ENCODE data around the gene PNMA6E.
"Not testable (repeated sequence)": the region's sequence is repeated elsewhere in the genome, so short reads cannot be mapped to it uniquely, and the experiment has no call there.

The PNMA6E gene

GRCh38 chrX:153386097-153386496 is 15.1 kb downstream of the PNMA6E start:
- no peak for DNase-seq (ENCODE audit: low read depth in 4 of 4, low spot score in 1 of 4)

DNA sequence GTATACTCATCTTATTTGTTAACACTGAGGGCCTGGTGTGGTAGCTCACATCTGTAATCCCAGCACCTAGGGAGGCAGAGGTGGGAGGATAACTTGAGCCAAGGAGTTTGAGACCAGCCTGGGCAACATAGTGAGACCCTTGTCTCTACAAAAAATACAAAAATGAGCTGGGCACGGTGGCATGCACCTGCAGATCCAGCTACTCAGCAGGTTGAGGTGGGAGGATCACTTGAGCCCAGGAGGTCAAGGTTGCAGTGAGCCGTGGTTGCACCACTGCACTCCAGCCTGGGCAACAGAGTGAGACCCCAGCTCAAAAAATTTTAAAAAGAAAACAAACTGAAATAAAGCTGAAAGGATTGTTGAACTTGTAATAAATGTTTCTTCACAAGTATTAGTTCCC is 16.2 kb downstream of the PNMA6E start:
- not testable (repeated sequence) for DNase-seq (ENCODE audit: low read depth in 4 of 4, low spot score in 1 of 4)

DNA sequence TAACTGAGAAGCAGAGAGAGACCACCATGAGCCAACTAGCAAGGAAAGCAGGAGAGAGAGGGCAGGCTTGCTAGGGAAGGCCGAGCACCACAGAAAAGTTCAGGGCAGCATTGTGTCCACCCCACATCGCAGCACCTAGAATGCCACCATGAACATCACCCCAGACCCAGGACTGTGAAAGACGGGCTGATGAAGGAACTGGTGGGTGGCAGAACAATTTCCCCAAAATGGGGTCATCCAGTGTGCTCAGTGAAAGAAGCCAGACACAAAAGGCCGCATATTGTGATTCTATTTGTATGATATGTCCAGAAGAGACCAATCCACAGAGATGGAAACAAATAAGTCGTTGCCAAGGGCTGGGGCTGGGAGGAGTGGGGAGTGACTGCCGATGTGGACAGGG is 16.8 kb downstream of the PNMA6E start:
- no peak for DNase-seq (ENCODE audit: low read depth in 4 of 4, low spot score in 1 of 4)

GRCh38 chrX:153382563-153383482 is 18.3 kb downstream of the PNMA6E start:
- no peak for DNase-seq (ENCODE audit: low read depth in 4 of 4, low spot score in 1 of 4)

- no peak for DNase-seq (ENCODE audit: low read depth in 4 of 4, low spot score in 1 of 4)
Observed at GRCh38 chrX:153381684-153382532, 19.2 kb downstream of the PNMA6E start.

- no peak for DNase-seq (ENCODE audit: low read depth in 4 of 4, low spot score in 1 of 4)
Observed at GRCh38 chrX:153380691-153381090, 20.5 kb downstream of the PNMA6E start.

DNA sequence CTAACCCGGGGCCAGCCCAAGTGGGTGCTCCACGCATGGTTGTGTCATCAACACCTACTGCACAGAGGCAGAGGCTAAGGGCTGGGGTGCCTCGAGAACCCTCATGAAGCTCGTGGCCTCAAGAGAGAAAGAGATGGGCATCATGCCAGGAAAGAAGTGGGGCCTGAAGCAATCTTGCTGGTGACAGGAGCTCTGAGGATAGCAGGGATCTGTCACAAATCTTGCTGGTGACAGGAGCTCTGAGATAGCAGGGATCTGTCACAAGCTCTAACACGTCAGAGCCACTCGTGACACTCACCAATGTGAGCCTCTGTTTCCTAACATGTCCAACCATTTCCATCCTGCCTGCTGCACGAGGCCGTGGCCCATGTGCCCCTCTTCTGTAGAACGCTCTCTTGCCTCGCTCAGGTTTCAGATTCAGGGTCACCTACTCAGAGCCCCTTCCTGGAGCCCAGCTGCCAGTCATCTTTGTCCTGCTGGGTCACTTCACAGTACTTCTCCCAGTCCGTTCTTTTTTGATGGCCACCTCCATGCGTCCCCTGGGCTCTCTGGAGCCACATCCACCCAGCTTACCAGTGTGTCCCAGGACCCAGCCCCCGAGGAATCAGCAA is 21.1 kb downstream of the PNMA6E start:
- DNase-seq (ENCODE audit: low read depth in 4 of 4, low spot score in 1 of 4) = no peak

GRCh38 chrX:153379508-153379907 is 21.6 kb downstream of the PNMA6E start:
- DNase-seq (ENCODE audit: low read depth in 4 of 4, low spot score in 1 of 4) = no peak

GRCh38 chrX:153378607-153379006 is 22.5 kb downstream of the PNMA6E start:
- no peak for DNase-seq (ENCODE audit: low read depth in 4 of 4, low spot score in 1 of 4)

DNA sequence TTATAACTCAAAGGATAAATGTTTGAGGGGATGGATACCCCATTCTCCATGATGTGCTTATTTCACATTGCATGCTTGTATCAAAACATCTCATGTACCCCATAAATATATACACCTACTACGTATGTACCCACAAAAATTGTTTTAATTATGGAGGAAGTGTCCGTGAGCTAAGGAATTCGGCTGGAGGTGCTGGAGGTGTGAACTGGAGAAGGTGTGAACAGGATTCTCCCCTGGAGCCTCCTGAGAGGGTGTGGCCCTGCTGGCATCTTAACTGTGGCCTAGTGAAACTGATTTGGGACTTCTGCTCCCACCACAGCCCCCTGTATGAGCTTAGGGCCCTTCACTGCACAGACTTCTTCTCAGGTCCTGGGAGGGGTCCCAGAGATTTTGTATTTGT is 23.4 kb downstream of the PNMA6E start:
- DNase-seq (ENCODE audit: low read depth in 4 of 4, low spot score in 1 of 4) = no peak

GRCh38 chrX:153375571-153375970 is 25.6 kb downstream of the PNMA6E start:
- DNase-seq (ENCODE audit: low read depth in 4 of 4, low spot score in 1 of 4) = no peak

GRCh38 chrX:153374426-153374825 is 26.7 kb downstream of the PNMA6E start:
- DNase-seq (ENCODE audit: low read depth in 4 of 4, low spot score in 1 of 4) = no peak

DNA sequence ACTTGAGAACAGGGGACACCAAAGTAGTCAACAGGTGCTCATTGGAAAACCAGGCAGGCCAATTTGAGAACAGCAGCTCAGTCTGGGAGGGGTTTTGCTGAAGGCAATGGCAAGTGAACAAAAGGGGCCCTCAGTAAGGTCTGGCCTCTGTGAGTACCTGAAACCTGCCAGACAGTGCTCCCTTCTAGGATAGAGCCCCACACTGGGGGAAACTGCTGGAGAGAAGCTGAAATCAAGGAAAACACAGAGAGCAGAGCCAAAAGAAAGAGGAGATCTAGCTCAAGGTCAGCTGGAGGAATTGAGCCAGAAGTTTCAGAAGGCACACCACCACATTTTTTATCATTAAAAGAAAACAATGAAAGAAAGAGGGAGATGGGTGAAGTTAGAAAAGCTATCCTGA is 28.2 kb downstream of the PNMA6E start:
- no peak for DNase-seq (ENCODE audit: low read depth in 4 of 4, low spot score in 1 of 4)

- no peak for DNase-seq (ENCODE audit: low read depth in 4 of 4, low spot score in 1 of 4)
Observed at GRCh38 chrX:153371256-153371655, 29.9 kb downstream of the PNMA6E start.

- no peak for DNase-seq (ENCODE audit: low read depth in 4 of 4, low spot score in 1 of 4)
Observed at GRCh38 chrX:153370293-153371055, 30.7 kb downstream of the PNMA6E start.

DNA sequence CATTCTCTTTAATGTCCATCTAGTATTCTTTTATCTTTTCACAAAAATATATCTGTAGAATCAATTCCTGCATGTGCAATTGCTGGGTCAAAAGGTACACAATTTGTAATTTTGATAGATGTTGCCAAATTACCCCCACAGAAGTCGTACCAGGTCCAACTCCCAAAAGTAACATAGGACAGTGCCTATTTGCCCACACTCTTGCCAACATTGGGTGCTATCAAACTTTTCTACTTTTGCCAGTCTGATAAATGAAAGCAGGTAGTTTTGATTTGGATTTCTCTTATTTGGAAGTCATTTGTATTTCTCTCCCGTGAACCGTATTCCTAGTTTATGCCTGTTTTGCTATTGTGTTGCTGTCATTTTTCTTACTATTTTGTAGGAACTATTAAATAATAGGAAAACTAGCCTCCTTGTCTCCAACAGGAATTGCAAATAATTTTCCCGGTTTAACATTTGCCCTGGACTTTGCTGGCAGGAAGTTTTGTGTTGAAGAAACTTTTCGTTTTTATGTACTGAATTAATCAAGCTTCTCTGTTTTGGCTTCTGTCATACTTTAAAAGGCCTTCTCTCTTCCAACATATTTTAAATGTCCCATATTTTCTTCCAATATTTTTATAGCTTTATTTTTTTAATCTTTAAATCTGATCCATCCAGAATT is 34.1 kb downstream of the PNMA6E start:
- DNase-seq (ENCODE audit: low read depth in 4 of 4, low spot score in 1 of 4) = no peak

GRCh38 chrX:153366119-153366518 is 35.0 kb downstream of the PNMA6E start:
- no peak for DNase-seq (ENCODE audit: low read depth in 4 of 4, low spot score in 1 of 4)

DNA sequence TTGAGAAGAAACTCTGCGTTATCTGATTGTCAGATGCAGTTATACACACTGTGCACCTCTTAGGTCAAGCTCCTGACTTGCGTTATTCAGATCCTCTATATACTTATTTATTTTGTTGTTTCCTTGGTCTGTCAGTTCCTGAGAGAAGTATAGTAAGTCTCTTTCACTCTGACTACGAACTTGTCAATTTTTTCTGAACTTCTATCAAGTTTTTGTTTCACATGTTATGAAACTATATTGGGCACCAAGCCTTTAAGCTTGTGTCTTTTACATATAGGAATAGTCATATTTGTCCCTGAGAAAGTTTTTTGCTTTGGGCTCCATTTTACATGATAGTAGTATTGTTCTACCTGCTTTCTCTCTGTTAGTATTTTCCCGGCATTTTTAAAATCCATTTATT is 35.5 kb downstream of the PNMA6E start:
- no peak for DNase-seq (ENCODE audit: low read depth in 4 of 4, low spot score in 1 of 4)

- DNase-seq (ENCODE audit: low read depth in 4 of 4, low spot score in 1 of 4) = no peak
Observed at GRCh38 chrX:153361781-153362397, 39.3 kb downstream of the PNMA6E start.

DNA sequence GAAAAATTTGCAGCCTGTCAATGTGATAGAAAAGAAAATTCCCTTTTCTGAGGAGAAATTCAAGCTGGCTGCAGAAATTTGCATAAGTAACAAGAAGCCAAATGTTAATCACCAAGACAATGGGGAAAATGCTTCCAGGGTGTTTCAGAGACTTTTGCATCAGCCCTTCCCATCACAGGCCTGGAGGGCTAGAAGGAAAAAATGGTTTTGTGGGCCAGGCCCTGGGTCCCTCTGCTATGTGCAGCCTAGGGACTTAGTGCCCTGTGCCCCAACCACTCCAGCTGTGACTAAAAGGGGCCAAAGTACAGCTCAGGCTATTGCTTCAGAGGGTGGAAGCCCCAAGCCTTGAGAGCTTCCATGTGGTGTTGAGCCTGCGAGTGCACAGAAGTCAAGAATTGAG is 43.3 kb downstream of the PNMA6E start:
- DNase-seq (ENCODE audit: low read depth in 4 of 4, low spot score in 1 of 4) = no peak
